LoVo (cell line): ENCODE results near the gene FBXO4.
"Not testable (repeated sequence)": the region's sequence is repeated elsewhere in the genome, so short reads cannot be mapped to it uniquely, and the experiment has no call there.

ENCODE experiments used
- DNase-seq: peaks from one replicate; pipeline ENCODE4 v3.0.0-alpha.2; 2016; ENCODE audit warnings: low spot score

The FBXO4 gene

GRCh38 chr5:41921874-41922273 is 3.2 kb upstream of the FBXO4 start:
- DNase-seq: no peak

- DNase-seq: no peak
Measured at GRCh38 chr5:41924526-41924871, 582 bp upstream of the FBXO4 start.

DNA sequence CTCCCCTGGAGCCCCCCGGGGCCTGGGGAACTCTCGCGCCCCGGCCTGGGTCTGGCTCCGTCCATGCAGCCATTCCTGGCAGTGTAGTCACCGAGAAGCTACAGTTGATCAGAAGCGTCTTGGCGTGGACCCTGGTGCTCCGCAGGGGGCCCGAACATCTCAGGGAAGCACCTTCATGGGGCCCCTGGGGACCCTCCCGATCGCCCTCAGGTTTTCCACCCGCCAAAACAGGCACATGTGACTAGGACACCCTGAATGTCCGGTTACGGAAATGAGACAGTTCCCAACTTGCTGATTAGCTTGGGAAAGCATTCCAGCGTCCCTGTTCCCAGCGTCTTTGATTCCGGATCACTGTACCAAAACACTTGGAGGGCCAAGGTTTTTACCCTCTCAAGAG is 472 bp downstream of the FBXO4 start:
- DNase-seq: peak; percentile 34

DNA sequence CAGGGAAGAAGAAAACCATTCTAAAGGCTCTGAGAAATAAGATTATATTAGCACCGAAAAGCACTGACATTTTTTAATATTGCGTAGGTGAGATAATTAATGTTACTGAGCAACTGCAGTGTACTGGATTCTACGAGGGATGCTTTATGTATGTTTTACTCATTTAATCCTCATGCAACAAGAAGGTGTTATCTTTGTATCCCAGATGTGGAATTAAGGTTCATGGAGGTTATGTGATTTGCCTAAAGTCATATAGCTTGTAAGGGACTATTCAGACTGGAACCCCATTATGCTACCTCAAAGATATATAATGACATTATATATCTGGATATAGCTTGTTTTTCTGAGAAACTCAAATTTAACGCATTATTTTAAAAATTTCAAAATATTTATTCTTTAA is 2.5 kb downstream of the FBXO4 start:
- no peak for DNase-seq

DNA sequence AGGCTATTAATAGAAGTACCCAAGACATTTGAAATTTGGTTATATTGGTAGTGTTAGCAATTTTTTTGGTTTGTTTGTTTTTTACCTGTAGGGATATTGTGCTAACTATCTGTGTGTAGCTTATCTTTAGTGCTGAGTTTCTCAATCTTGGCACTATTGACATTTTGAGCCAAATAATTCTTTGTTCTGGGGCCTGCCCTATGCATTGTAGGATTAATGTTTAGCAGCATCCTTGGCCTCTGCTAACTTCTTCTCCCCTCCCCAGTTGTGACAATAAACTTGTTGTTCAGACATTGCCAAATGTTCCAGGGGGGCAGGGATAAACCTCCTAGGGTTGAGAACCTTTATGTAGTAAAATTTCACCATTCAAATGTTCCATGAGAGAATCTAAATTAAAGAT is 4.0 kb downstream of the FBXO4 start:
- no peak for DNase-seq

GRCh38 chr5:41932770-41933169 is 7.7 kb downstream of the FBXO4 start:
- no peak for DNase-seq

DNA sequence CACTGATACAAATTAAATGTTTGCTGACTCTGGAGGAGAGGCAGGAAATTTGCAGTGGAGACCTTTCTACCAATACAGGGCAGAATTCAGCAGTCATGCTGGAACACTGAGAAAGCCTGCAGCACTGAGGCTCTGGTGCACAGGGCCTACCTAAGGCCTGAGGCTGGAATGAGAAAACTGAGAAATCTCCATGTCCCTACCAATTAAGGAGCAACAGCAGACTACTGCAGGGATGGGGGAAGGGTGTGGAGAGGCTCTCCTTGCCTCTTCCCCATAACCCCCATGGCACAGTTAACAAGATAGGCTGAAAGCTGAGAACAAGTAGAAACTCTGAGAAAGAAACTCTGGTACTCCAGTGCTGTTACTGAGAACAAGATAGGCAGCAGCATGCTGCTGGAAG is 10.5 kb downstream of the FBXO4 start:
- DNase-seq: no peak

DNA sequence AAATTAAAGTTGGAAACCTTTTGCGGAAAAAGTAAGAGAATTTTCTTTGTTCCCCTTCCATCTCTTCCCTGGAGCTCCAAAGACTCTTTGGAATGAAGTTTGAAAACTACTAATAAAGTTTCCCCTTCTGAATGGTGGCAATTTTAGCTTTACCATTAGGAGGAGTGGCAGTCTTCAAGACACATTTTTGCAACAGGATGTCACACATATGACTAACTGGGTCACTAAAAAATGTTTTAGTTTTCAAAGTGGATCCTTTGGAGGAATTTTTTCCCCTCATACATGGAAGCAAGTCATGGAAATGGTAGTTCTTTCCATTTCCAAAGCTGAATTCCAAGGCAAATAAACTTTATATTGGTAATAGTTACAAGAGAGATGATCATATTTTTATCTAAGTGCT is 15.6 kb downstream of the FBXO4 start:
- DNase-seq: no peak

DNA sequence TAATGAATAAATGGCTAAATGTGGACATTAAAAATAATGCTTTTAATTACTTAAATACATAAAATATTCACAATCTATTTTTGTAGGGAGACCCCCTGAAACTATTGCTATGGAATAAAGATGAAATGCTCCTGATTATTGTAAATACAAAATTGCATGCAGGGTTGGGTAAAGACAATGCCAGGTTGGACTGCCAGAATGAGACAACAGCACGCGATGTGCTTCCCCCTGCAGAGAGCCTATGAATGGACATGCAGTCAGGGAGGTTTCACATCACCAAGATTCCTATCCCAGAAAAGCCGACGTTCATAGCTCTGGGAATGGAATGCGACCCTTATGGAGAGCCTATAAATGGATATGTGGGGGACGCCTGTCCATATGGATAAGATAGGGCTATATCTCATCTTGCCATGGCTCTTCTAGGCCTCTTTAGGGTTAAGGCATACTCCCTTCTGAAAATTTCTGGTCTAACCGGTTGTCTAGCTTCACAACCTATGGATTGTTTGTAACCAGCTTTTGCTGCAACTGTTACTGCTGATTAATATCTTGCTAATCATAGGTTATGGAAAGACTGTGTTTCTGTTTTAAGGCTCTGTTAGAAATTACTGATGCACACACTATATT is 20.4 kb downstream of the FBXO4 start:
- DNase-seq: not testable (repeated sequence)

DNA sequence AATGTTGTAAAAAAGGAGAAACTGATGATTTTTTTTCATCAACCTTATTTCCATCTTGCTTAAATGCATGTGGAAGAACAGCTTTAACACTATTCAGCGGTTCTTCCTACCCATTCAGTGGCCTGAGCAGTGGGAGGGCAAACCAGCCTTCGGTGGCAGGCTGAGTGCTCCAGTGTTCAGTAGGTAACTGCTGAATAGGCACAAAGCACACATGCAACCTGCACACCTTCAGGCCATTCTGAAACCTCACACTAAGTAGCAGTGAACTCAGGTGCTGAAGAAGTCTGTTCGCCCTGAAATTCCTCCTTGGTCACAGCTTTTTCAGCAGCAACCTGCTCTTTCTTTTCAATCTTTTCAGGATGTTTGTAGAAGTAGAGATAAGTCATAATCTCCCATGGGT is 26.1 kb downstream of the FBXO4 start:
- DNase-seq: no peak

- DNase-seq: no peak
Measured at GRCh38 chr5:41954286-41954685, 29.2 kb downstream of the FBXO4 start.

DNA sequence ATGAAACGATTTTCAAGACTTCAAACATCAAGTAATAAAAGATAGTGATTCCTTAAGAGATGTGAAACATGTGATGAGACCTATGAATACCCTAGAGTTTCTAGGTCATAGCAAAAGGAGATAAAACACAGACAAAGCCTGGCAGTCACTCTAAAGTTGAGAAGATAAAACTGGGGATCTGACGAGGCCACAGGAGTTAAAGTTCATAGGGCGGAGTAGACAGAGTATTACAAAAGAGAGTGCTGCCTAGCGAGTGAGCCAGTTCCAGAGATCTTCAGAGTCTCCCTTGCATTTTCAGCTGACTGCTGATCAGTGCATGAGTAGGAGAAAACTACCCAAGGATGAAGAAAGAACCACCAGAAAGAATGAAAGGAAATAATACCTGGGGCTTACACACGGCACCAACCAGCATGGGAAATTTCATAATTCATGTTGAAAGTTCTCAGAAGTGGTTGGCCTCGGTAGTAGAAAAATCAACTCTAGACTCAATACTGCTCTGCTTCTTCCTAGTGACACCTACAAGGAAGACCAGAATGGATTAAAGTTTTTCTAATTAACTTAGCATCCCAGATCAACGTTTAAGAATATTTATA is 30.4 kb downstream of the FBXO4 start:
- DNase-seq: no peak

DNA sequence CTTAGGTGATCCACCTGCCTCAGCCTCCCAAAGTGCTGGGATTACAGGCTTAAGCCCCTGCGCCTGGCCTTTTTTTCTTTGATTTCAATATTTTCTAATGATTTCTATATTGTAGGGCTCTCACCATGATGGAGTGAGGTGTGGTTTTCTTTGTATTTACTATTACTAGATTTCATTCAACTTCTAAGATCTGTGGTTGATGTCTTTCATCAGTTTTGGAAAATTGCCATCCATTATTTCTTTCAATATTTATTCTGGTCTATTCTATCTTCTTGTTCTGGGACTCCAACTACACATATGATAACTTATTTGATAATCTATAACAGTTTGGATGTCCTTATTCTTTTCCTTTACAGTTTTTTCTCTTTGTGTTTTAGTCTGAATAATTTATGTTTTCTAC is 31.9 kb downstream of the FBXO4 start:
- no peak for DNase-seq

GRCh38 chr5:41960481-41960880 is 35.4 kb downstream of the FBXO4 start:
- DNase-seq: no peak

- DNase-seq: no peak
Measured at GRCh38 chr5:41961736-41962135, 36.7 kb downstream of the FBXO4 start.

DNA sequence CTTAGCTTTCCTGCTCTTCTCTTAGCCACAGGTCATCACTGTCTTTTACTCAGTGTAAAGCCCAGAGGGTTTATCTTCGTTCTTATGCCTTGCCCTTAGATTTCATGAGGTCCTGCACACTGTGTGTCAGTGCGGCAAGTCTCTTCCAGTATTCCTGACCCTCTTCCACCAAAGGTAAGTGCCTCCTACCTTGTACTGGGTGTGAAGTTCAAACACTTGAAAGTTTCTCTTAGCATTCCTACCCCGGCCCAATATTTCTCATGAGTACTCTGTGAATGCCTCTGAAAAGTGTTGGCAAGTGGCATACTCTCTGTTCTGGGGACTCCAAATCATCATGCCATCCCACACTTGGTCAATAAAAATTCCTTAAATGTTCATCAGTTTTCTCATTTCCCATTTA is 37.4 kb downstream of the FBXO4 start:
- no peak for DNase-seq

DNA sequence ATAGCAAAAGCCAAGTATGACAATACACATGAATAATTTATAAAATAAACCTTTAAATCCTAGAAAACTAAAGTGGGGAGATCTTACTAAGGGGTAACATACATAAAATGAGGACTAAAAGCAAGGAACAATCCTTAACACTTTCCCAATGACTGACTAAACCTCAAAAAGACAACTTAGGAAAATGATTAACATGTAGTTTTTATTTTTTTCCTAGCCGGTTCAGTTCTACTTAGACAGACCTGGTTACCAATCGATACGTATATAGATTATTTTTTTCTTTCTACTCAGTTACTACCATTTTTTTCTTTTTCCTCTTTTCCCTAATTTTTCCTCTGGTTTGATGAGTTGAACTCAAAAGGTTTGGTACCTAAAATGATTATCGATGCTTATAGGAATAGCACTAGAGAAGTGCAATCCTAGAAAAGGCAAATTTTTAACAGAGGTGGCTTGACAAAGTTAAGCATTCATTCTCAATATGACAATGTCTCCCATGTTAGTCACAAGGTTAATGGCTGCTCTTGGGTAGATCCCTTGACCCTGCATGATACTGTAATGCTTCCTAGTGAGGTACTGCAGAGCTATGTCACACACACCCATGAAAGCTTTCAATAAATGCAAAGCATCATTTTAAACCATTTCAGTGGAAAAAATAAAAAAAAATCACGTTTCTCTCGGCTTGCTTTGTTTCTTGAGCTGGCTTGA is 41.5 kb downstream of the FBXO4 start:
- DNase-seq: no peak

DNA sequence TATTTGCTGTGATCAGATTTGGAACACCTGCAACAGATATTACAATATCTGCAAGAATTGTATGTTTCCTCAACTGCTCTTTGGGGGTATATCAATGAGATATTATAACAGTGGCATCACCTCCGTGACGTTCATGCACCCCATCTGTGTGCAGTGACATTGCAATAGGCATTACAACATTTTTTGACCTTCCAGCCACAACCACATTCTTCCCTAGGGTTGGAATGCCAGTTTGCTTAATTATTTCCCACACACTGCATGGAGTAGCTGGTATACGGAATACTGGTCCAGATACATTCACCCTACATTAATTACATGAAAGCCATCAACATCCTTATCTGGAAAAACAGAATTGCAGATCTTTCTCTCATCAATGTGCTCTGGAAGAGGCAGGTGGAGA is 42.3 kb downstream of the FBXO4 start:
- no peak for DNase-seq

DNA sequence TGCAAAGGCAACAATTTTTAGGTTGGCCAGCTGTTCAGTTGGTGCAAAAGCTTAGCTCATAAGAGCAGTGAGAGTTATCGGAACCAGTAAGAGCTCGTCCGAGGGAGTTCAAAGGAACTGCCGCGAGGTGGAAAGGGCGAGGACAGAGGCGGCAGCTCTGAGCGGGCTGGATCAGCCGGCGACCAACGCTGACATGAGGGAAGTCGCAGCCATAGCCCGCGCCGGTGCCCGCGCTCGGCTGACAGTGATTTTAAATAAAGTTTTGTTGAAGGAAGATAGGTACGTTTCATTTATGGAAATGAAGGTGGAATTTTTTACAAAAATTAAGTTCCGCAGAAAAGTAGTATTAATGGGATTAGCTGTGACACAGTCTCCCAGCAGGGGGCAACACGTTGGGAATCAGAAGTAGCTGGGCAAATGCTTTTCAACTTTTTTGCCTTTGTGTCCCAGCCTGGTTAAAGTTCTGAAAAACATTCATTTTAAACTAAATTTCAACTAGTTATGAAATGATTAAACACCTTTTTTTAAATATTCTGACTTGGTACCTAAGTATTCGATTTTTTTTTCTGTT is 43.2 kb downstream of the FBXO4 start:
- DNase-seq: no peak

DNA sequence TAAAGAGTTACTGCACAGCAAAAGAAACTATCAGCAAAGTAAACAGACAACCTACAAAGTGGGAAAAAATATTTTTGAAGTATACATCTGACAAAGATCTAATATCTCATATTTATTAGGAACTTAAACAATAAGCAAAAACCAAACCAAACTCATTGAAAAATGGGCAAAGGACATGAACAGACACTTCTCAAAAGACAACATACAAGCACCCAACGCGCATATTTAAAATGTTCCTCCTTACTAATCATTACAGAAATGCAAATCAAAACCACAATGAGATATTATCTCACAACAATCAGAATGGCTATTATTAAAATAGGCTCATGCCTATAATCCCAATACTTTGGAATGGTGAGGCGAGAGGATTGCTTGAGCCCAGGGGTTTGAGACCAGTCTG is 48.0 kb downstream of the FBXO4 start:
- no peak for DNase-seq

- no peak for DNase-seq
Measured at GRCh38 chr5:41973887-41974286, 48.8 kb downstream of the FBXO4 start.

DNA sequence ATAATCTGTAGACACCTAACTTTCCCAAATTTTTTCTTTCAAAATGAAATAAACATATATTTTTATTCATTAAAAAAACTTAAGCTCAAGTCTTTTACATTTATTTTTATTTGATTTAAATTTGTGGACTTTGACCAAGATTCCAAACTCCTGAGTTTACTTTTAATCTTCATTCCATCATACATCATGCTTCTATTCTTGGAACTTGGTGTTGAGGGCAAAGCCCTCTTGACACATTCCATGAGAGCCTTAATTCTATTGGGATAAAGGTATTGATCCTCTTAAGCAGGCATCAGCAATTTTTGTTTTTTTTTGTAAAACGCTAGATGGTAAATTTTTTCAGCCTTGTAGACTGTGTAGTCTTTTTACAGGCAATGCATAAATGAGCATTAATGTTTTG is 53.6 kb downstream of the FBXO4 start:
- DNase-seq: no peak

- no peak for DNase-seq
Measured at GRCh38 chr5:41980396-41980795, 55.3 kb downstream of the FBXO4 start.

DNA sequence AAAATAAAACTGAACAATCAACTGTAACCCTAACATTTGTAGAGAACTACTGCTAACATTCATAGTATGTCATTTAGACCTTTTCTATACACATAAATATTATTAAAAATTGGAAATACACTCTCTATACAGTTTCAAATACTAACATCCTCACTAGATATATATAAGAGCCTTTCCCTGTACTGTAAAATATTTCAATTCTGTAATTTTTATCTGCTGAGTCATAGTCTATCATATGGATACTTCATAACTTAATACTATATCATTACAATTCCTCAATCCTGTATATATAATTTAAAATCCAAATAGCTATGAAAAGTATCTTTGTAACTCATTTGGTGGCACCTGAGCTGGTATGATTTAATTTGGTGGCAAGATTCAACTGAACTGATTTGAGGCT is 55.8 kb downstream of the FBXO4 start:
- no peak for DNase-seq
